Coronary artery (tissue), 2 donors: ENCODE measurements around the gene PRSS22.
A peak's percentile ranks its signal among the peaks of the same experiment; 100 is the strongest.

Experiments
- DNase-seq: peaks from one replicate; pipeline ENCODE4 v3.0.0-alpha.2; 2017; ENCODE audit warnings: low spot score
- H3K27ac ChIP-seq, 2 donors: fragments of 200-600 bp; sonication (generic); one replicate each; pipeline ENCODE4 v1.5.1; 2016 to 2019
- H3K4me3 ChIP-seq: fragments of 200-600 bp; sonication (generic); 2 replicates; pipeline ENCODE4 v1.5.1; 2016; ENCODE audit warnings: mild to moderate bottlenecking, moderate library complexity
- CTCF ChIP-seq: fragments of 200-600 bp; sonication (generic); IDR thresholded peaks from one replicate; pipeline ENCODE4 v1.5.1; 2019; ENCODE audit warnings: antibody characterized with exemption

PRSS22 gene

GRCh38 chr16:2879854-2880508, 22.0 kb upstream of the PRSS22 start:
- DNase-seq, result peak; percentile 67
- H3K4me3 ChIP-seq, result no peak overlapping the region
- TF ChIP-seq CTCF, result no peak
- H3K27ac ChIP-seq, result no peak overlapping the region

GRCh38 chr16:2874912-2875362, 17.0 kb upstream of the PRSS22 start:
- no peak for DNase-seq
- peak; percentile 72 for TF ChIP-seq CTCF
- Histone ChIP-seq H3K4me3 (no peak overlapping the region), H3K27ac (no peak overlapping the region)

GRCh38 chr16:2874032-2874911, 16.3 kb upstream of the PRSS22 start:
- no peak overlapping the region for H3K27ac ChIP-seq
- TF ChIP-seq CTCF, result no peak
- no peak overlapping the region for H3K4me3 ChIP-seq
- no peak for DNase-seq

- Histone ChIP-seq H3K27ac (no peak overlapping the region), H3K4me3 (no peak overlapping the region)
- peak; percentile 57 for DNase-seq
- TF ChIP-seq CTCF, result no peak
Measured at GRCh38 chr16:2871926-2872325, 14.0 kb upstream of the PRSS22 start.

- peak; percentile 95 for DNase-seq
- Histone ChIP-seq H3K4me3 (peak overlapping the region; percentile 94), H3K27ac (peak overlapping the region; percentile 74 to 98)
- TF ChIP-seq CTCF, result peak; percentile 95
Measured at GRCh38 chr16:2867987-2868789, 10.2 kb upstream of the PRSS22 start.

- no peak for DNase-seq
- H3K27ac ChIP-seq, result peak overlapping the region; percentile 74 to 98
- no peak for TF ChIP-seq CTCF
- H3K4me3 ChIP-seq, result peak overlapping the region; percentile 94
Measured at GRCh38 chr16:2867661-2867986, 9.7 kb upstream of the PRSS22 start.
